Ovary (tissue), 9 donors: ENCODE data around the gene GCGR. TPM values are rescaled to one million over a fixed set of nuclear protein-coding genes. Genes with fewer than 3 reads are reported as not detected.

Source experiments
- DNase-seq, 5 donors: peaks; one replicate each; pipeline ENCODE4 v3.0.0-alpha.2; 2019 to 2020
- H3K27ac ChIP-seq, 2 donors: fragments of 200-600 bp; one replicate each; pipeline versions ENCODE4 v1.5.1 to v1.8.0; 2019 to 2022
- H3K27me3 ChIP-seq: fragments of 200-600 bp; one replicate; pipeline ENCODE4 v1.8.0; 2022
- H3K36me3 ChIP-seq: fragments of 200-600 bp; sonication (generic); one replicate; pipeline ENCODE4 v1.5.1; 2019
- H3K4me1 ChIP-seq: one replicate; pipeline ENCODE4 v1.8.1; 2013; ENCODE audit warnings: mild to moderate bottlenecking, moderate library complexity; ENCODE audit not compliant: insufficient read depth
- H3K4me3 ChIP-seq: fragments of 200-600 bp; sonication (generic); one replicate; pipeline ENCODE4 v1.5.1; 2017
- H3K9me3 ChIP-seq, 2 donors: fragments of 200-600 bp in 1 of 2; sonication (generic) in 1 of 2; one replicate each; pipeline versions ENCODE4 v1.5.1 to v1.8.1; 2013 to 2019; ENCODE audit warnings: mild to moderate bottlenecking in 1 of 2, moderate library complexity in 1 of 2
- CTCF ChIP-seq, 3 donors: fragments of 450-650 bp in 2 of 3; fragments of 200-600 bp in 1 of 3; IDR thresholded peaks; one replicate each; pipeline versions ENCODE4 v1.5.1 to v1.8.0; 2016 to 2022; ENCODE audit warnings: antibody characterized with exemption in 3 of 3, mild to moderate bottlenecking in 1 of 3
- EP300 ChIP-seq: sonication (generic); formaldehyde crosslinking; IDR thresholded peaks from one replicate; pipeline ENCODE4 v1.6.1; 2017; ENCODE audit warnings: antibody characterized with exemption
- POLR2A ChIP-seq: fragments of 450-650 bp; IDR thresholded peaks from one replicate; pipeline ENCODE4 v1.6.1; 2017; ENCODE audit warnings: antibody characterized with exemption, mild to moderate bottlenecking, moderate library complexity
- WGBS, 3 donors: extraction: QIAGEN DNeasy Blood & Tissue Kit in 1 of 3; methylation state at CpG; one replicate each; pipeline versions ENCODE4 v1.1.5 to v1.1.7; 2013 to 2017; 5-methylcytosine and 5-hydroxymethylcytosine counted together
- intact Hi-C, 4 donors: fragments of 100-400 bp; cut with DNase I; formaldehyde crosslinking; loops; one replicate each; pipeline versions ENCODE4 v1.11.0 to v1.15.1; 2022 to 2023
- polyA plus RNA-seq, 2 donors: library from polyadenylated mRNA; stranded (reverse); fragments of 200-250 nt in 1 of 2; fragments of 350-450 nt in 1 of 2; fragmentation: Illumina TruSeq in 1 of 2; extraction: RNeasy Lipid Tissue Mini Kit (QIAGEN cat#74804) in 1 of 2; gene quantifications; one replicate each; pipeline ENCODE4 v1.2.3, GENCODE V29; 2013 to 2014
- total RNA-seq, 7 donors: library from RNA; depleted of rRNA in 2 of 7; stranded (reverse); fragments of >200 nt in 2 of 7; fragmentation: NEBNext Ultra II Directional in 3 of 7; extraction: Animal tissue kit (Norgen Biotek cat#: 25700) in 3 of 7; gene quantifications; one replicate each; pipeline versions ENCODE4 v1.1.0 to v1.2.4, GENCODE V29; 2016 to 2023
- donor health status: DM: no; HTN: no; CAD: no; lungs with moderate emphysema.
- donor health status: DM: no; HTN: no; CAD: no.
- donor health status: Bipolar disorder and iron deficiency.
- donor health status: DM: yes; HTN: yes; CAD: no.
- donor health status: DM: no; HTN: no; CAD: no.
- donor health status: DM: yes; HTN: yes; CAD: no.

GCGR gene
- total and polyA plus RNA-seq, 9 donors: not detected

- H3K9me3 ChIP-seq: no peaks in the 10 kb centered on the region
- H3K27ac ChIP-seq: no peak overlapping the region
- WGBS, 3 donors: 77 to 81% (median 81%) methylated on average over 13 of the region's 13 CpGs
- H3K27me3 ChIP-seq: no peaks in the 10 kb centered on the region
- no peak for DNase-seq
- H3K36me3 ChIP-seq: no peaks in the 10 kb centered on the region
- TF ChIP-seq POLR2A (no peak), EP300 (no peak), CTCF (IDR thresholded peaks at IDR 0.05) (no peak)
- intact Hi-C loops: no loop called here
- H3K4me1 ChIP-seq: peaks cover 12% of the 10 kb centered on the region
- H3K4me3 ChIP-seq: no peak overlapping the region
Observed at GRCh38 chr17:81844887-81845286, 40.9 kb downstream of the GCGR start.

DNA sequence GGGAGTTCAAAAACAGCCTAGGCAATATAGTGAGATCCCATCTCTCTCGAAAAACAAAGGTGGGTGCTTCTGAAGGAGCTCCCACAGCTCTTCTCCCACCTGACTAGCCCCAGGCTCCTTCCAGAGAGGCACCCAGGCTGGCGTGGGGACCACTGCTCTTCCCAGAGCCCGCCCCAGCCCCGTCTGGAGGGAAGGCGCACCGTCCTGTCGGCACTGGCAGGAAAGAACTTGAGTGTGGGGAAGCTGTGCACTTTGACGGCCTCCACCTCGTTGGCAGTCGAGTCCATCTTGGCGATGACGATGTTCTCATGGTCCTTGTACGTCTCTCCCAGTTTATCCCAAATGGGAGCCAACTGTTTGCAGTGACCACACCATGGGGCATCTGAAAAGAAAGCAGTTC is 41.4 kb downstream of the GCGR start:
- H3K9me3 ChIP-seq: no peaks in the 10 kb centered on the region
- H3K27me3 ChIP-seq: no peaks in the 10 kb centered on the region
- intact Hi-C loops: no loop called here
- TF ChIP-seq CTCF (IDR thresholded peaks at IDR 0.05) (no peak), POLR2A (no peak), EP300 (no peak)
- no peaks in the 10 kb centered on the region for H3K36me3 ChIP-seq
- no peak overlapping the region for H3K4me3 ChIP-seq
- WGBS, 3 donors: 88 to 93% (median 91%) methylated on average over 13 of the region's 13 CpGs
- no peak overlapping the region for H3K27ac ChIP-seq
- peaks cover 12% of the 10 kb centered on the region for H3K4me1 ChIP-seq
- DNase-seq: no peak

DNA sequence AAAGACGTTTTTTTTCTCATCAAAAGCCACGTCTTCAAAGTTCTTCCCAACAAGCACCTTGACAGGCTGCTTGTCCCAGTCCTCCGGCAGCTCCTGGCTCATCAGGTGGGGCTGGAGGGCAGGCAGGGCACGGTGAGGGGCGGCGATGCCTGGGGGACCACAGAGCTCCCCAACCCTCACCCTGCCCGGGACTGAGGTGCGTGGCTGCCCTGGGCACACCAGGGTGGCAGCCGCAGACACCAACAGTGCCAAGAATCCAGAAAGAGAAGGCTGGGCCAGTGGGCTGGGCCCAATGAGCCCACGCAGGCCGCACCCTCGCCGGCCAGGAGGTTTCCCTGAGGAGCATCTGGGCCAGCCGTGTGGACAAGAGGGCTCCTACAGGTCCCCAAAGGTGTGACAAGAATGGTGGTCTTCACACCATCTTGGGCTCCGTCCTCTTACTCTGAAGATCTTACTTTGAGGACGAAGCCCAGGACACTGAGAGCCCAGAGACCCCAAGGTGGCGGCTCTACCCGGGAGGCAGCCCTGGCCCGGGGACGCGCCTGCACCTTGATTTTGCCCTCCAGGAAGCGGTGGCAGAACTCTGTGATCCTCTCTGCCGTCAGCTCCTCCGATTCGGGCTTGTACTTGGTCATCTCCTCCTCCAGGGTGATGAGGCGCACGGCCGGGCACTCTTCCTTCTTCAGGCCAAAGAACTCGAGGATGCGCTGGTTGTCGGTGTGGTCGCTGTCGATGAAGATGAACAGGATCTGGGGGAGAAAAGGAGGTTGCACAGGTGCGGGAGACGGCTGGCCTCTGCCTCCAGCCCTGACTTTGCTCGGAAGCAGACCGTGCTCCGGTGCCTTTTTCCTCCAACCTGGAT is 42.2 kb downstream of the GCGR start:
- intact Hi-C loops: no loop called here
- no peak for TF ChIP-seq CTCF (IDR thresholded peaks at IDR 0.05)
- TF ChIP-seq EP300: no peak
- TF ChIP-seq POLR2A: no peak
- Histone ChIP-seq H3K4me1 (peaks cover 5% of the 10 kb centered on the region), H3K4me3 (no peak overlapping the region), H3K27me3 (no peaks in the 10 kb centered on the region), H3K9me3 (no peaks in the 10 kb centered on the region), H3K36me3 (no peaks in the 10 kb centered on the region), H3K27ac (no peak overlapping the region)
- WGBS, 3 donors: 90 to 91% (median 91%) methylated on average over 38 of the region's 38 CpGs
- DNase-seq: no peak

DNA sequence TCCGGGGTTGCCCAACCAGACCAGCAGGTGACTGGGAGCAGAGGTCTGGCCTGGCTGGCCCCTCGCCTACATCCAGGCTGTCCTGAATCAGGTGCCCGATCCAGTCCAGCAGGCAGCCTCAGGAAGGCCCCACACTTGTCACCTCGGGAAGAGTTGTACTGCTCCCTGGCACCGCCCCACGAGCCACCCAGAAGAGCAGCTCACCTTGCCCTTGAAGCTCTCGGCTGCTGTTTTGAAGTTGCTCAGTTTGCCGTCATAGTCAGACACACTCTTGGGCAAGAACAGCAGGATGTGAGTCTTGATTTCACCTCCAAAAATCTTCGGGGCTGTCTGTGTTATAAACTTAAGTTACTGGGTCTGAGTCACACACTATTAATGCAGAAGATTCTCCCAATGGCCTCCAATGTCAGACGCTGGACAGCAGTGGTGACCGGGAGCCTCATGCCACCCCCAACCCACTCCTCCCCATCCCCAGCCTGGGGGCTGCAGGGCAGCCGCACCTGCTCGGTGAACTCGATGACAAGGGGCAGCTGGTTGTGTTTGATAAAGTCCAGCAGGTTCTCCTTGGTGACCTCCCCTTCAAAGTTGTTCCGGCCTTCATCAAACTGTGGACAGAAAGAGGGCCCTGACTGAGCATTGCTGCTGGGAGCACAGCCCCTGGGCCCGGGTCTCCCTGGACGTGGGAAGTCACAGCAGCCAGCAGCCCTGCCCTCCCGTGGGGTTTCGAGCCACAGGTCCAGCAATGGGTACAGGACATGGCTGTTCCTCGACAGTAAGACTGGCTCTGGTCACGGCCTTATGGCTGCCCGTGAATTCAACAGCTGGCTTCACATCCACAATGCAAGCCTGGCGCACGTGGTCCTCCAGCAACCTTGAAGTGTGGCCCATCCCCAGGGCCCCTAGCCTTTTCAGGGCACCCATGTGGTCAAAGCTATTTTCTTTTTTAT is 43.1 kb downstream of the GCGR start:
- Histone ChIP-seq H3K36me3 (no peaks in the 10 kb centered on the region), H3K4me3 (no peak overlapping the region), H3K27me3 (no peaks in the 10 kb centered on the region), H3K27ac (no peak overlapping the region), H3K9me3 (no peaks in the 10 kb centered on the region), H3K4me1 (no peaks in the 10 kb centered on the region)
- no peak for DNase-seq
- TF ChIP-seq EP300: no peak
- no peak for TF ChIP-seq POLR2A
- WGBS, 3 donors: 81 to 88% (median 83%) methylated on average over 24 of the region's 24 CpGs
- intact Hi-C loops: no loop called here
